Endothelial cell of umbilical vein (primary cell): ENCODE results near the gene RNASEH2B. TPM values are rescaled to one million over a fixed set of nuclear protein-coding genes. Genes with fewer than 3 reads are reported as not detected.

Experiments
- BruUV-seq: library from RNA; stranded (reverse); fragments of 400-500 nt; replicated peaks from 2 replicates; lab custom pipeline; 2021; lab: Mats Ljungman, UMichigan
- CTCF ChIA-PET: fragments of 300-600, 350-600 bp; sonication (Branson Sonifier 250); formaldehyde crosslinking; loops from one replicate; lab custom pipeline; 2021; ENCODE audit warnings: antibody characterized with exemption, inconsistent platforms; lab: Charles Lee
- POLR2A ChIA-PET: fragments of 300-600, 350-600 bp; sonication (Branson Sonifier 250); formaldehyde crosslinking; loops from one replicate; lab custom pipeline; 2021; ENCODE audit warnings: antibody characterized with exemption, inconsistent platforms; lab: Charles Lee
- DNase-seq: peaks from one replicate; pipeline ENCODE4 v3.0.0-alpha.2; 2011; ENCODE audit warnings: low read depth, low spot score
- FAIRE-seq: peaks from 2 replicates; lab custom pipeline; 2011; peaks lifted over from hg19 to GRCh38; lab: Jason Lieb, UNC
- H2AFZ ChIP-seq: 2 replicates; pipeline ENCODE4 v1.6.0; 2012; ENCODE audit warnings: low read depth, low read length, control low read depth, inconsistent platforms
- H3K27ac ChIP-seq: 2 replicates; pipeline ENCODE4 v1.5.1; 2011; ENCODE audit warnings: low read depth, mild to moderate bottlenecking, control low read depth, low read length, moderate library complexity; ENCODE audit not compliant: insufficient read depth
- H3K27me3 ChIP-seq, 2 experiments: 2 replicates each; pipeline versions ENCODE4 v1.6.0 to v1.6.1; 2011; ENCODE audit warnings: low read length in 2 of 2, mixed read lengths in 1 of 2; ENCODE audit not compliant: control insufficient read depth in 2 of 2, insufficient read depth in 2 of 2
- H3K36me3 ChIP-seq, 2 experiments: 2 replicates in 1 of 2; 3 replicates in 1 of 2; pipeline ENCODE4 v1.5.1; 2011; ENCODE audit warnings: low read length in 2 of 2, mild to moderate bottlenecking in 1 of 2, moderate library complexity in 1 of 2; ENCODE audit not compliant: control insufficient read depth in 2 of 2, insufficient read depth in 2 of 2; ENCODE audit errors: extremely low read depth in 1 of 2
- H3K4me1 ChIP-seq: 3 replicates; pipeline ENCODE4 v1.5.1; 2011; ENCODE audit warnings: mild to moderate bottlenecking, low read length; ENCODE audit not compliant: control insufficient read depth, insufficient read depth; ENCODE audit errors: extremely low read depth
- H3K4me2 ChIP-seq: 2 replicates; pipeline ENCODE4 v1.6.1; 2011; ENCODE audit warnings: low read length, control low read depth, mixed read lengths; ENCODE audit not compliant: insufficient read depth
- H3K4me3 ChIP-seq, 3 experiments: fragments of 200-600 bp in 1 of 3; sonication (generic), shearing (Covaris generic) in 1 of 3; replicated peaks in 1 of 3; 2 replicates each; pipeline ENCODE4 v1.5.1; 2011 to 2016; ENCODE audit warnings: control low read depth in 3 of 3, low read length in 3 of 3, mild to moderate bottlenecking in 2 of 3, inconsistent platforms in 1 of 3, low read depth in 1 of 3, moderate library complexity in 1 of 3; ENCODE audit not compliant: insufficient read depth in 1 of 3
- H3K79me2 ChIP-seq: 2 replicates; pipeline ENCODE4 v1.6.0; 2012; ENCODE audit warnings: low read length, inconsistent platforms; ENCODE audit not compliant: control insufficient read depth, insufficient read depth
- H3K9ac ChIP-seq: replicated peaks from 2 replicates; pipeline ENCODE3; 2011; ENCODE audit warnings: low read length, control low read depth; ENCODE audit not compliant: insufficient read depth; ENCODE audit errors: extremely low read depth
- H3K9me1 ChIP-seq: replicated peaks from 3 replicates; pipeline ENCODE4 v1.6.0; 2011; ENCODE audit warnings: mild to moderate bottlenecking, low read length; ENCODE audit not compliant: control insufficient read depth, insufficient read depth; ENCODE audit errors: extremely low read depth
- H3K9me3 ChIP-seq: replicated peaks from 2 replicates; pipeline ENCODE4 v1.5.1; 2012; ENCODE audit warnings: low read length, inconsistent platforms; ENCODE audit not compliant: control insufficient read depth, insufficient read depth
- H4K20me1 ChIP-seq: replicated peaks from 2 replicates; pipeline ENCODE3; 2011; ENCODE audit warnings: mild to moderate bottlenecking, low read length; ENCODE audit not compliant: control insufficient read depth, insufficient read depth; ENCODE audit errors: extremely low read depth
- EZH2 ChIP-seq: IDR thresholded peaks from 2 replicates; pipeline ENCODE4 v1.6.1; 2012; ENCODE audit warnings: borderline replicate concordance, low read depth, mild to moderate bottlenecking, moderate library complexity, low read length, inconsistent platforms; ENCODE audit not compliant: severe bottlenecking
- FOS ChIP-seq: IDR thresholded peaks from 2 replicates; pipeline ENCODE4 v1.6.1; 2011; ENCODE audit warnings: mild to moderate bottlenecking, low read length, moderate library complexity, borderline replicate concordance; ENCODE audit not compliant: insufficient read depth
- GATA2 ChIP-seq: IDR thresholded peaks from 2 replicates; pipeline ENCODE4 v1.7.0; 2011; ENCODE audit warnings: low read depth, mild to moderate bottlenecking, moderate library complexity, mixed read lengths, low read length; ENCODE audit not compliant: insufficient read length, insufficient read depth
- JUN ChIP-seq: IDR thresholded peaks from 2 replicates; pipeline ENCODE4 v1.6.1; 2011; ENCODE audit warnings: borderline replicate concordance, low read depth; ENCODE audit not compliant: insufficient read length, insufficient read depth
- MYC ChIP-seq: IDR thresholded peaks from one replicate; pipeline ENCODE4 v1.6.1; 2011; ENCODE audit warnings: mild to moderate bottlenecking, low read depth, low read length
- POLR2A ChIP-seq: IDR thresholded peaks from 2 replicates; pipeline ENCODE4 v1.6.1; 2012; ENCODE audit warnings: low read depth, mild to moderate bottlenecking, control low read depth, low read length
- POLR2AphosphoS5 ChIP-seq: IDR thresholded peaks from 2 replicates; pipeline ENCODE4 v1.6.1; 2012; ENCODE audit warnings: low read depth, mild to moderate bottlenecking, control low read depth, low read length, moderate library complexity; ENCODE audit not compliant: insufficient read depth
- dilution Hi-C: fragments of 300-500 bp; cut with MboI; formaldehyde crosslinking; loops from one replicate; pipeline ENCODE4 v1.15.0; 2019; ENCODE audit warnings: low sequenced_read_pairs; ENCODE audit not compliant: extremely low pct_ligation_motif_present
- intact Hi-C: fragments of 100-400 bp; cut with micrococcal nuclease; formaldehyde crosslinking; loops from one replicate; pipeline ENCODE4 v1.10.0; 2022
- polyA plus RNA-seq, 4 experiments: library from polyadenylated mRNA; depleted of rRNA in 3 of 4; stranded (reverse) in 3 of 4; unstranded in 1 of 4; fragments of >200 nt; gene quantifications; 2 replicates each; pipeline versions ENCODE4 v1.2.1 to v1.2.3, GENCODE V29; 2011 to 2012; ENCODE audit warnings: missing spikeins in 1 of 4
- total RNA-seq: library from RNA; stranded (reverse); gene quantifications from 2 replicates; pipeline ENCODE4 v1.2.3, GENCODE V29; 2021
- TF ChIP-seq, protein P1 (sequence below): IDR thresholded peaks from 2 replicates; pipeline ENCODE4 v1.6.1; 2011; ENCODE audit not compliant: insufficient read depth, insufficient read length
- TF ChIP-seq, protein P2 (sequence below), 2 donors: IDR thresholded peaks; 1 replicate in 1 of 2; 2 replicates in 1 of 2; pipeline ENCODE4 v1.5.1; 2011; ENCODE audit warnings: low read length in 2 of 2, mild to moderate bottlenecking in 2 of 2, moderate library complexity in 2 of 2, control low read depth in 1 of 2, inconsistent platforms in 1 of 2, low read depth in 1 of 2; ENCODE audit not compliant: insufficient read depth in 1 of 2; ENCODE audit errors: extremely low read depth in 1 of 2

The RNASEH2B gene
- total and polyA plus RNA-seq, 2 donors (not counting 3 experiments of a cell fraction or from before 2014, with no cell fraction given) = 8.9 to 25.1 TPM

DNA sequence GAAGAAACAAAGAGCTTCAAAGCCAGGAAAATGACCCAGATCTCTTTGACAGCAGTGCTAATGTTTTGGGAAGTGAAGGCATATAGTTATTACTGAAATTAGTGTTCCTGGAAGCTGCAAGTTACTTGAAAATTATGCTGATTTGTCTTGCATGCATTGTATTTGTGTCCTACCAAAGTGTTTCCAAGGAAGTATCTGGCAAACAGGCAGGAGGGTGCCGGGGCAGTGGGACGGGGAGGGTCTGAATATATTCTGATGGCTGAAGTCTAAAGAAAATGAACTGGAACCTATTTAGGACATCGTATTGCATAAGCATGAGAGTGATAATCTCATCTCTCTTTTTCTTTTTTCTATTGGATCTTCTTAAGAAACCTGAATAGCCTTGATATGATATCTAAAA lies 9.0 kb downstream of the RNASEH2B start:
- Histone ChIP-seq H3K79me2 (peaks cover 29% of the 10 kb centered on the region), H2AFZ (no peak overlapping the region), H4K20me1 (no peaks in the 10 kb centered on the region), H3K9ac (no peak overlapping the region), H3K27me3 (no peaks in the 10 kb centered on the region), H3K27ac (no peak overlapping the region), H3K9me3 (no peaks in the 10 kb centered on the region), H3K9me1 (no peaks in the 10 kb centered on the region), H3K4me1 (peaks cover 9% of the 10 kb centered on the region), H3K36me3 (no peaks in the 10 kb centered on the region), H3K4me2 (no peak overlapping the region), H3K4me3 (no peak overlapping the region)
- DNase-seq (no peak), FAIRE-seq (no peak)
- no peak for TF ChIP-seq POLR2AphosphoS5
- no peak for TF ChIP-seq POLR2A
- TF ChIP-seq MYC = no peak
- TF ChIP-seq GATA2 = no peak
- BruUV-seq = no TSS peak
- CTCF ChIA-PET = interaction anchor here (1.0 to 1.5 kb wide), 2 partner anchors 9 to 942 kb away, joined by 3 to 4 read pairs; no protein-coding TSS in a partner anchor
- dilution Hi-C loops (no loop called here), intact Hi-C loops (loop anchor here (10.0 kb wide), 1 partner anchor 744 kb away; no protein-coding TSS in a partner anchor)
- POLR2A ChIA-PET = no interaction called here

DNA sequence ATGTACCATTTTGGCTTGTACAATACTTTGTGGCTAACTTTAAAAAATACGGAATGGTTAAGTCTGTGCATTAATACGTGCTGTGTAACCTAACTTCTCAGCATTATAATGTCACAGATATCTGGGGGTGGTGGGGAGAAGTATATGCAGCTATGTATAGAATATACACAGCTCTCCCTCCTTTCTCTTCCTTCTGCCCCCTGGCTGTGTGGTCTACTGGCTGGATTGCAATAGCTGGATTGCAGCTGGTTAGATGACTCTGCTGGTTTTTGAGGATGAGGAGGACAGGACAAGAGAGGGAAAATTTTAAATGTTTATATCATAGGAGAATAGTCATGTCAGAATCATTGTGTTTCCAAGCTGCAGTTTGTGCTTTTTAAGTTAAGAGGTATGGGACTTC lies 9.7 kb downstream of the RNASEH2B start:
- FAIRE-seq = no peak

More for the DNA sequence above, 9.7 kb downstream of the RNASEH2B start:
- Histone ChIP-seq H3K36me3 (no peaks in the 10 kb centered on the region), H3K27me3 (no peaks in the 10 kb centered on the region), H3K4me2 (no peak overlapping the region), H3K27ac (no peak overlapping the region), H3K9me1 (no peaks in the 10 kb centered on the region), H3K4me3 (no peak overlapping the region), H3K79me2 (peaks cover 29% of the 10 kb centered on the region), H3K9me3 (no peaks in the 10 kb centered on the region), H3K9ac (no peak overlapping the region), H4K20me1 (no peaks in the 10 kb centered on the region), H2AFZ (no peak overlapping the region), H3K4me1 (peaks cover 9% of the 10 kb centered on the region)
- POLR2A ChIA-PET = no interaction called here
- no TSS peak for BruUV-seq
- no peak for DNase-seq
- no peak for TF ChIP-seq JUN
- TF ChIP-seq POLR2A = no peak
- no peak for TF ChIP-seq POLR2AphosphoS5
- no peak for TF ChIP-seq GATA2
- no peak for TF ChIP-seq MYC
- no peak for TF ChIP-seq EZH2
- TF ChIP-seq, protein P1, sequence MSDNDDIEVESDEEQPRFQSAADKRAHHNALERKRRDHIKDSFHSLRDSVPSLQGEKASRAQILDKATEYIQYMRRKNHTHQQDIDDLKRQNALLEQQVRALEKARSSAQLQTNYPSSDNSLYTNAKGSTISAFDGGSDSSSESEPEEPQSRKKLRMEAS = no peak
- TF ChIP-seq, protein P2, sequence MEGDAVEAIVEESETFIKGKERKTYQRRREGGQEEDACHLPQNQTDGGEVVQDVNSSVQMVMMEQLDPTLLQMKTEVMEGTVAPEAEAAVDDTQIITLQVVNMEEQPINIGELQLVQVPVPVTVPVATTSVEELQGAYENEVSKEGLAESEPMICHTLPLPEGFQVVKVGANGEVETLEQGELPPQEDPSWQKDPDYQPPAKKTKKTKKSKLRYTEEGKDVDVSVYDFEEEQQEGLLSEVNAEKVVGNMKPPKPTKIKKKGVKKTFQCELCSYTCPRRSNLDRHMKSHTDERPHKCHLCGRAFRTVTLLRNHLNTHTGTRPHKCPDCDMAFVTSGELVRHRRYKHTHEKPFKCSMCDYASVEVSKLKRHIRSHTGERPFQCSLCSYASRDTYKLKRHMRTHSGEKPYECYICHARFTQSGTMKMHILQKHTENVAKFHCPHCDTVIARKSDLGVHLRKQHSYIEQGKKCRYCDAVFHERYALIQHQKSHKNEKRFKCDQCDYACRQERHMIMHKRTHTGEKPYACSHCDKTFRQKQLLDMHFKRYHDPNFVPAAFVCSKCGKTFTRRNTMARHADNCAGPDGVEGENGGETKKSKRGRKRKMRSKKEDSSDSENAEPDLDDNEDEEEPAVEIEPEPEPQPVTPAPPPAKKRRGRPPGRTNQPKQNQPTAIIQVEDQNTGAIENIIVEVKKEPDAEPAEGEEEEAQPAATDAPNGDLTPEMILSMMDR (IDR thresholded peaks at IDR 0.05; ENCODE audit: extremely low read depth in 1 of 2, insufficient read depth in 1 of 2, low read depth in 1 of 2, low read length in 2 of 2) = no peak
- no peak for TF ChIP-seq FOS
- CTCF ChIA-PET = interaction anchor here (1.5 kb wide), 1 partner anchor 943 kb away, joined by 4 read pairs; no protein-coding TSS in a partner anchor
- intact Hi-C loops = loop anchor here (10.0 kb wide), 1 partner anchor 744 kb away; no protein-coding TSS in a partner anchor
- dilution Hi-C loops = no loop called here
